ENCODE results near the gene SNRPA.

Gene SNRPA

DNA sequence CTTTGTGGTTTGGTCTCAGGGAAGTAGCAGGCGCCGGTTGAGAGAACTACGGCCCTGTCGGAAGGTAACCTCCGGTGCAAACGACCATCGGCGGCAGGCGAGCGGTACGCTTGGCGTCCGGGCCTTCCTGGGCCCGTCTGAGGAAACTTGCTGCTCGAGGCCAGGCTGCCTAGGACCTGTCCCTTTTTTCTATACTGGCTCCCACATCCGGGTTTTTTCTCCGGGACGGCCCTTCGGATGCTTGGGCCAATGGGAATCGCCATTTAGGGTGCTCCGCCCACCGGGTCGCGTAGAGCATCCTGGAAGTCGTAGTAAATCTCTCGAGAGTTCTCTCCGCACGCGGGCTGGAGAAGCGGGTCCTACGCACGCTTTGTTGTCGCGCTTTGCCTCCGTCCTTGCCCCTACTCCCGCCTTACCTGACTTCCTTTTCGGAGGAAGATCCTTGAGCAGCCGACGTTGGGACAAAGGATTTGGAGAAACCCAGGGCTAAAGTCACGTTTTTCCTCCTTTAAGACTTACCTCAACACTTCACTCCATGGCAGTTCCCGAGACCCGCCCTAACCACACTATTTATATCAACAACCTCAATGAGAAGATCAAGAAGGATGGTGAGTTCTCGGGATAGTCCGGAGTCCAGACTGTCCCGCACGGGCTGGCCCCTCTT lies at the start of gene SNRPA:
TSS of gene SNRPA (plus strand) at position 330 of the 664 bp plus-strand sequence. CDS start at position 536, 206 bp downstream.
- peak; percentile 98 for DNase-seq

DNA sequence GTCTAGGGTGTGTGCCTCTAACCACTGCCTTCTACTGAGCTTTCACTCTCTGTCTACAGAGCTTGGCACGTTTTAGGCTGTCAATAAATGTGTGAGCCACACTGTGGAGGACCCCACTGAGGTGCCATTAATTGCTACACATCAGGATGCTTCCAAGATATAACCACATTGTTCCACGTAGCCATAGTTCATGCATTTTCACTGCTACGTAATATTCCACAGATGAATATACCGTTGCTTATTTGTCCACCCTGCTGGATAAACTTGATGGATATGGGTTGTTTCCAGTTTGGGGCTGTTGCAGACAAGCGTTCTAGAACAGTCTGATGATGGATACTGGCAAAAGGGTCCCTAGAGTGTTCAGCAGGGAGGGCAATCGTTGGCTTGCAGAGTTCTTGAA lies 49.2 kb upstream of the SNRPA start:
- DNase-seq: no peak

DNA sequence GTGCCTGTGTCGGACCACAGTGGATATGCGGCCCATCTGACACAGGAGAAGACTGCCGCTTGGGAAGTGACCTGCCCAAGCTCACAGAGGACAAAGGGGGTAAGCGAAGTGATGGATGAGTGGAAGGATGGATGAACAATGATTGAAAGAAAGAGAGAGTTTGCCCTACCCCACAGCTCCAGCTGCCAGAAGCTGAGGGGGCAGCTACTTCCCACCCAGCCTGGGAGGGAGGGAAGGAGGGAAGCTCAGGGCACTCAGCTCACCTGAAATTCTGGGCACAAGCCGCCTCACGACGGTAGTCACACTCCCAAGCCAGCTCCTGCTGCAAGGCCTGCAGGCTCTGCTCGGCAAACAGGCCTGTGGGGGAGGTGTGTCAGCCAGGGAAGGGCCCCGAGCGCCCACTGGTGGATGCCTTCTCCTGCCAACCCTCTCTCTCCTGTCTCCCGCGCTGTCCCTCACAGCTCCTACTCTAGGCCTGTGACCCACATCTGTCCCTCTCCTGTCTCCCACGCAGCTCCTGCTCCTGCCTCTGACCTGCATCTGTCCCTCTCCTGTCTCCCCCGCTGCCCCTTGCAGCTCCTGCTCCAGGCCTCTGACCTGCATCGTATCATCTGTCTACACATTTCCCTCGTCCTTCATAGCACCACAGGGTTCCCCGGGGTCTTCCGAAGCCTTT lies 48.5 kb upstream of the SNRPA start:
- DNase-seq: no peak

DNA sequence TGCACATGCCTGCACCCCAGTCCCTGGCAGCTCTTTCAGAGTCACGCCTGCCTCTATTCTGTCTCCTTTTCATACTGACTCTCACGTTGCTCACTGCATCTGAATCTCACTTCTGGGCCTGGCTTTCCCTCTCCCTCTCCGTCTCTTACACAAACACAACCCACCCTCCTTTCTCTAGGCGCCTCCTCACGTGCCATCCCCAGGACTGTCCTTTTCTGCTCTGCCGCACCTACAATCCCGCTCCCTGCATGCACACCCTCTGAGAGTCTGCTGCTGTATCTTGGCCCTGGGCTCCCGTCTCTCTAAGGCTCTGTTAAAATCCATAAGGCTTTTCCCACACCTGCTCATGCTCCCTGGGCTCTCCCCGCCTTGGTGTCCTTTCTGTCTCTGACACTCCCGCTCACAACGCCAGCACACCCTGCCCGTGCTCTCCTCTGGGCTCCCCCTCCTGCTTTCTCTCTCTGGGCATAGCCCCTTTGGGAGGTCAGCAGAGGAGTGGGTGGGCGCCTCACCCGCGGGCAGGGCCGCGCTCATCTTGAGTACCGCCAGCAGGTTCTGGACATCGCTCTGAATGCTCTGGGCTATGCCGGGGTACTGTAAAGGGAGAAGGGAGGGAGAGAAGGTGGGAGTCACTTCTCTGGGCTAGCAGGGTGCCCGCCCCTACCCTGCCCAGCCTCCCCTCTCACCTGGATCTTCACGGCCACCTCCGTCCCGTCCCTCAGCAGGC lies 47.8 kb upstream of the SNRPA start:
- DNase-seq: no peak

DNA sequence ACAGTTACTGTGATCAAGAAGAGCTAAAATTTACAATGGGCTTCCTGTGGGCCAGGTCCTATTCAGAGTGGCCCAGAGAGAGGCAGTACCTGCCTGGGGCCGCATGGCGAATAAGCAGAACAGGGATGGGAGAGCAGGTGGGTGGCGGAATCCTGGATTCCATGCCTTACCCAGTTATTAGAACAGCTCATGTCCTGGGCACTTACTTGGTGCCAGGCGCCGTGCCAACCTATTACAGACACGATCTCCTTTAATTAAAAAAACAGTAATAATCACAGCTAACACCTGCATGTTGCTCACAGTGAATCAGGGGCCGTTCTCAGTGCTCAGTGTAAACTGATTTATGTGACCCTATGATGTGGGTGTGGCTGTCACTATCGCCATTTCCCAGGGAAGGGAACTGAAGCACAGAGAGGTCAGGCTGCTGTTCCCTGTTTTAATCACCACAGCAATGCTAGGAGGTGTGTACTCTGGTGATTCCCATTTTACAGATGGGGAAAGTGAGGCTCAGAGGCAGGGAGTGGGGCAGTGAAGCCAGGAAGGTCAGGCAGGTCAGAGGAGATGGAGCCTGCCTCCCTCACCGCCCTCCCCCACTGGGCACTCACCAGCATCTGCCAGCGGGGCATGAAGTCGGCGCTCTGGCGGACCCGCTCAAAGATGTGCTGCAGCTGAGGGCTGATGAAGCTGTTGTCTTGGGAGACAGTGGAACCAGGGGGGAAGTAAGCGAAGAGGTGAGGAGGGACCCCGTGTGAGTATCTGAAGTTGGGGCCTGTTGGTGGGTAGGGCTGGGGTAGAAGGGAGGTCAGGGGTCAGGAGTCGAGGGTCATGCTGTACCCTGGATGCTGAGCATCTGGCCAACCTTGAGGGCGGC lies 46.3 kb upstream of the SNRPA start:
- DNase-seq: no peak

DNA sequence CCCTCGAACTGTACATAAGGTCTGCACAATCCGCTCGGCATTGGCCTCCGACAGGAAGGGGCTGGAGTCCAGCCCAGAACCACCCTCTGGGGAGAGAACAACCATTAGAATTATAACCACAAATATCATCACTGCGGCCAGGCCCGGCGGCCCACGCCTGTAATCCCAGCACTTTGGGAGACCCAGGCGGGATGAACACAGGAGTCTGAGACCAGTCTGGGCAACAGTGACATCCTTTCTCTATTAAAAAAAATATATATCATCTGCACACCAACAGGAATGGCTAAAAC lies 45.7 kb upstream of the SNRPA start:
- no peak for DNase-seq

DNA sequence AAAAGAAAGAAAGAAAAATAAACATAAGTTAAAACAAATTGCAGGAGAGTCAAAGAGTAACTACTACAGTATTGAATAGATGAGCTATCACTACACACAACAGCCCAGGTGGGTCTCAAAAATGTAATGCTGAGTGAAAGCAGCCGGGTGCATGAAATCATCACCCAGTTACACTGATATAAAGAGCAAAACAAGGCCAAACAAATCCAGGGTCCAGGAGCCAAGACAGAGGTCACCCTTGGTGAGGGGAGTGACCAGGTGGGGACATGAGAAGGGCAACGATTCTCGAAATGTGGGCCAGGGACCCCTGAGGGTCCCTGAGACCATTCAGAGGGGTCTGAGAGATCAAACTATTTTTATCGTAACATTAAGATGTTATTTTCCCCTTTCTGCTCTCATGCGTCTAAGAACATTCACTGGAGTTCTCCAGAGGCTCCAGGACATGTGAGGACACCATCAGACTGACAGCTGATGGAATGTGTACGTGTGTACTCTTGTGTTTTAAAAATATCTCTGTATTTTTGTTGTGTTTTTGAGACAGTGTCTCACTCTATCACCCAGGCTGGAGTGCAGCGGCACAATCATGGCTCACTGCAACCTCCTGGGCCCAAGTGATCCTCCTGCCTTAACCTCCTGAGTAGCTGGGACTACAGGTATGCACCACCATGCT lies 44.9 kb upstream of the SNRPA start:
- no peak for DNase-seq

DNA sequence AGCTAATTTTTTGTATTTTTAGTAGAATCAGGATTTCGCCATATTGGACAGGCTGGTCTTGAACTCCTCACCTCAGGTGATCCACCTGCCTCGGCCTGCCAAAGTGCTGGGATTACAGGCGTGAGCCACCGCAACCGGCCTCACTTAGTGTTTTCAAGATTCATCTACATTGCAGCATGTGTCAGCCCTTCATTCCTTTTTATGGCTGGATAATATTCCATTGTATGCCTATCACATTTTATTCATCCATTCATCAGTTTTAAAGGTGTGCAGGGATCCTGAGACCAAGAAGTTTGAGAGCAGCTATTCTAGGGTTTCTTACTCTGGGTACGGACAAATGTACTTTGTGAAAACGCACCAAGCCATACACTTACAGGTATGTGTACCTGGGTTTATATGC lies 43.4 kb upstream of the SNRPA start:
- DNase-seq: no peak

DNA sequence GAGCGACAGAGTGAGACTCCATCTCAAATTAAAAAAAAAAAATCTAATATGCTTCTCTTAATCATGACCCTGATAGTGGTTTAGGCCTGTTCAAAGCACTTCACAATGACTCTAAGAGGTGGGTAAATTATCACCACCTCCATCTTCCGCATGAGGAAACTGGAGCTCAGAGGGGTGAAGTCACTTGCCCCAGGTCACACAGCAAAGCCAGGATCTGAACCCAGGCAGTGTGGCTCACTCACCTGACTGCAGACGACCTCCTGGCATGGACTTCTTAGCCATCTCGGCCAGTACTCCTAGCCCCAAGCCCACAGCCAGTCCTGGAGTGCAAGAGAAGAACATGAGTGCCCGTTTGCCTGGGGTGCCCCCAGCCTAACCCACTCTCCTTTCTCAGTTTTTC lies 41.2 kb upstream of the SNRPA start:
- no peak for DNase-seq

DNA sequence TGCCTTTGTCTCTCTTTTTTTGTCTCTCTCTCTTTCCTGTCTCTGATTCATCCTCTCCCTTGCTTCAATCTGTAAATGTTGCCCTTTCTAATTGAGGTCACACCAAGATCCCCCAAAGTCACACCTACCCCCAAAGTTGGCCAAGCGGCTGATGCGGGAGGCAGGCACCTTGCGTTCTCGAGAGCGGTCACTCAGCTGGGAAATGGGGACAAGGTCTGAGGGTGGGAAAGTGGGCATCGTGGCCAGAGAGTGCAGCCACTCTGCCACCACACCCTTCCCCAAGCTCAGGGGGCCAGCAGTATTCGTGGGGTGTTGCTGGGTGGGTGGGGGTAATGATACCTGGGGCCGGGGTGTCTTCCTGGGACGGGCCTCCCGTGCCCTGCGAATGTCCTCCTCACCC lies 37.1 kb upstream of the SNRPA start:
- DNase-seq: no peak

DNA sequence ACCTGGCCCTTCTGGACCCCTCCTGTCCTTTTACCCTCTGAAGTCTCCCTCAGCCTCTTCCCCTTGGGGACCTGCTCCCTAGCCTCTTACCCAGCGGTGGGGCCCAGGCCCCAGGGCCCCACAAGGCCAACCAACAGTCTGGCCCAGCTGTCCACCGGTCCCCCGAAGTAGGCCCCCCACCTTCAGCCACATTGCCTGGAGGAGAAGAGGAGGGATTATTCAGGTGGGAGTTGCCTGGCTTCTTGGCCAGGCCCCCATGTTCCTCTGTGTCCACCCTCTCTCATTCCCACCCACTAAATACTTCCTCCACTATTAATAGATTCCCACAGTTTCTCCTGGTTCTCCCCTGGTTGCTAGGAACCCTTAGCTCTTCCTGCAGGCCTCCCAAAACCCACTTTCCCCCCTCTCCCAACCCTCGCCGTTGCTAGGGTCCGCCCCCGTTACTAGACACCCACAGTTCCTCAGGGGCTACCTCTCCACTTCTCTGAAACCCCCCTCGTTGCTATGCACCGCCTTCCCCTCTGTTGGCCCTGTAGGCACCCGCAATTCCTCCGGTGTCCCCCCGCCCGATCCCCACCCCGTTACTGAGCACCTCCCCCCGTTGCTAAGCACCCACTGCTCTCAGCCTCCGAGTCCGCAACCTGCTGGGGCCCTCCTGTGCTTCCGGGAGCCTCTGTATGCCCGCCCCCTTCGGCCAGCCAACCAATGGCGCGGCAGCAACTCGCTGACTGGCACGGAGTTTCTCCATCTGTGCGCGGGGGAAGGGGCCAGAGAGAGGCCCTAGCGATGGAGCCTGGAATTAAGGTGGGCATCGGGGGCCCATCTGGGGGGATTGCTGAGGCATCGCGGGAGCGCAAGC lies 36.3 kb upstream of the SNRPA start:
- DNase-seq: peak; percentile 97

DNA sequence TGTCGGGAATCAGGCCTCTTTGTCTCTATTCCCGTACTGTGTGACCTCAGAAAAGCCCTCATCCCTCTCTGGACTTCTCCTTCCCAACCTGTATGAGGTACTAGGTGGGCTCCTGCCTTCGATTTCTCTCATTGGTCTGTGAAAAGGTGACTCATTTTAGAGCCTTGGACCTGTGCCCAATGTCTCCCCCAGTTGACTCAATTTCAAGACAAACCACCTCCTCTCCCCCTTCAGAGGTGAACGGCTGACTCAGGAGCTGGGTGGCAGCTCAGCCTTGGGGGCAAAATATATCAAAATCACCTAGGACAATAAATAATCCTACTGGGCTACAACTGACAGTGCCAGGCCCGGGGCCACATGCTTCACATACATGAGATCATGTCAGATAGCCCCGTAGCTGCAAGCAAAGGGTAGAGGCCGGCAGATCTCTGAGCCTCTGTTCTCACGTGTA lies 34.9 kb upstream of the SNRPA start:
- peak; percentile 72 for DNase-seq

DNA sequence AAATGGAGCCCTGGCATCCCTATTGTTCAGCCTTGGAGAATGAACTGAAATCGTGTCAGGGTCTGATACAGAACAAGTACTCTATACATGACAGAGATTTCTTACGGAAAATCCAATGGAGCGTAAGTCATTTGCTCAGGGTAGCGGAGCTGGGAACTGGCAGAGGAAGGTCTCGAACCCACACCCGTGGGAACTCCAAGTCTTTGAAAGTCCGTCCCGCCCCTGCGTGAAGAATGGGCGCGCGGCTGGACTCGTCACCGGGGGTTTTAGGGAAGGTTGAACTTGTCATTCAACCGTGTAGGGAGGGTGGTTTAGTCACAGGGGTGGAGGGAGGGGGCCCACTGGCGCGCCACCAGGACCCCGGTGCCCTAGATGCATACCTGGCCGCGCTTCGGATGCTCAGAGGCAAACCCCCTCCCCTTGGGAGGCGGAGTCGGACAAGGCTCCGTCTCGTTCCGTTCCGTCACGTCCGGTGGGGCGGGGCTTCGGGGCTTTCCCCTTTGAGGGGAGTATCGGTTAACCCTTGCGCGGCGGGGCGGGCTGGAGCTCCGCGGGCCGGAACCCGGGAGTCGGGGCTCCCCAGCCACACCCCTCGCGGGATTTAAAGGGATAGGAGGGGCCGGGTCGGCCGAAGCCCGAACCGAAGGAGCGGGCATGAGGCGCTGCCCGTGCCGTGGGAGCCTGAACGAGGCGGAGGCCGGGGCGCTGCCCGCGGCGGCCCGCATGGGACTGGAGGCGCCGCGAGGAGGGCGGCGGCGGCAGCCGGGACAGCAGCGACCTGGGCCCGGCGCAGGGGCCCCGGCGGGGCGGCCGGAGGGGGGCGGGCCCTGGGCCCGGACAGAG lies 34.3 kb upstream of the SNRPA start, which contains the start of the genes COQ8B and ITPKC:
TSS of gene COQ8B (minus strand) at position 405 of the 843 bp plus-strand sequence. CDS start 2,254 bp downstream, outside the sequence.
TSS of gene ITPKC (plus strand) at position 631 of the 843 bp plus-strand sequence. CDS start at position 655, 24 bp downstream.
- peak; percentile 100 for DNase-seq

DNA sequence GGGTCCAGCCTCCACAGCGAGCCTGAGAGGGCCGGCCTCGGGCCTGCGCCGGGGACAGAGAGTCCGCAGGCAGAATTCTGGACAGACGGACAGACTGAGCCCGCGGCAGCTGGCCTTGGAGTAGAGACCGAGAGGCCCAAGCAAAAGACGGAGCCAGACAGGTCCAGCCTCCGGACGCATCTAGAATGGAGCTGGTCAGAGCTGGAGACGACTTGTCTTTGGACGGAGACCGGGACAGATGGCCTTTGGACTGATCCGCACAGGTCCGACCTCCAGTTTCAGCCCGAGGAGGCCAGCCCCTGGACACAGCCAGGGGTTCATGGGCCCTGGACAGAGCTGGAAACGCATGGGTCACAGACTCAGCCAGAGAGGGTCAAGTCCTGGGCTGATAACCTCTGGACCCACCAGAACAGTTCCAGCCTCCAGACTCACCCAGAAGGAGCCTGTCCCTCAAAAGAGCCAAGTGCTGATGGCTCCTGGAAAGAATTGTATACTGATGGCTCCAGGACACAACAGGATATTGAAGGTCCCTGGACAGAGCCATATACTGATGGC lies 33.6 kb upstream of the SNRPA start:
- DNase-seq: no peak

DNA sequence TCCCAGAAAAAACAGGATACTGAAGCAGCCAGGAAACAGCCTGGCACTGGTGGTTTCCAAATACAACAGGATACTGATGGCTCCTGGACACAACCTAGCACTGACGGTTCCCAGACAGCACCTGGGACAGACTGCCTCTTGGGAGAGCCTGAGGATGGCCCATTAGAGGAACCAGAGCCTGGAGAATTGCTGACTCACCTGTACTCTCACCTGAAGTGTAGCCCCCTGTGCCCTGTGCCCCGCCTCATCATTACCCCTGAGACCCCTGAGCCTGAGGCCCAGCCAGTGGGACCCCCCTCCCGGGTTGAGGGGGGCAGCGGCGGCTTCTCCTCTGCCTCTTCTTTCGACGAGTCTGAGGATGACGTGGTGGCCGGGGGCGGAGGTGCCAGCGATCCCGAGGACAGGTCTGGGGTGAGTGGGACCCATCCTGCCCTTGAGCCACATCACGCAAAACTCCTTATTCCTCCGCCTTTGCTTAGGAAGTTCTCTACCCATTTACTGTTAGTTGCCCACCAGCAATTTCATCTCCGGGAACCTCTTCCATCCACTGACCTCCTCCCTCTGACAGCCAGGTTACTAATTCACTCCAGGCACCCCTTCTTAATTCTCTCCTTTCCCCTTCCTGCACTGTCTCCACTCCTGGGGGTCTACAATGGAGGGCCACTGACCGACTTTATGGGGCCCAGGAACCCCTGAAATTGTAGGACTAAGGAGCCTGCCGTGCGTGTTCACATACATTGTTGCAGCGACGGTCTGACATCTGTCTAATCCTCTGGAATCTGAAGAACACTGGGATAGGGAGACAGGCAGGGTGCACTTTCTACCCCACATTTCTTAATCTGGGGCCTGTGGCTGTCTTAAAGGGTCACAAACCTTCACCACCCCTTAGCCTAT lies 32.9 kb upstream of the SNRPA start:
- no peak for DNase-seq

DNA sequence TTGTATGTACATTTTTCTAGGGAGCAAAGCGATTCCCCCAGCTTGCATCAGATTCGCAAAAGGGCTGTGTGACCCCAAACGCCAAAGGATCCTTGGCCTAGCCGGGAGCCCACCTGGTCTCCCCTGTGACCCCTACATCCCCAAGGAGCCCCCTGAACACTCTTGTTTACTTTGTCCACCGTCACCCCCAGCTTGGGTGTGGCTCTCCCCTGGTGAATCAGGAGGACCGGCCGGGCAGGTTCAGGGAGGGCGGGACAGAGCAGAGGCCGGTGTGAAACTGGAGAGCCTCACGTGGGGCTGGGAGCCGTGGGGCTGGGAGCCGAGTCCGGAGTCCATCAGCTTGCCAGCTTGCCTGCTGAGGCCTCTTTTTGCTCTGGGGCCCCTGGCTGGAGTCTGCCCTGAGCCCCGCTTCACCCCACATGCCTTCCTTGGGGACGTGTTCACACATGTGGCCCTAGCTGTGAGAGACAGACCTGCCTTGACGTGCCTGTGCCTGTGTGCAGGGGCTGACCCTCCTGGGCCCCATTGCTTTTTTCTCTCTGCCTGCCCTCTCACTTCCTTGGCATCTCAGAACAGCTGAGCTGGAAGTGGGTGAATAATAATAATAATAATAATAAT lies 32.1 kb upstream of the SNRPA start:
- no peak for DNase-seq

DNA sequence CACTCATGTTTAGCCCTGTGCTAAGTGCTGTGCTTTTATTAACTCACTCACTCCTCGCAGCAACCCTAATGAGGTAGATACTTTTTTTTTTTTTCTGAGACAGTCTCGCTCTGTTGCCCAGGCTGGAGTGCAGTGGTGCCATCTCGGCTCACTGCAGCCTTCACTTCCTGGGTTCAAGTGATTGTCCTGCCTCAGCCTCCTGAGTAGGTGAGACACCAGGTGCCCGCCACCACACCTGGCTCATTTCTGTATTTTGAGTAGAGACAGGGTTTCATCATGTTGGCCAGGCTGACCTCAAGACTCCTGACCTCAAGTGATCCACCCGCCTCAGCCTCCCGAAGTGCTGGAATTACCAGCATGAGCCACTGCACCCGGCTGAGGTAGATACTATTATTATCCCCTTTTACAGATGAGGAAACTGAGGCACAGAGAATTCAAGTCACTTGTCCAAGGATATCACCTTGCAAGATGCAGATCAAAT lies 31.5 kb upstream of the SNRPA start:
- no peak for DNase-seq

DNA sequence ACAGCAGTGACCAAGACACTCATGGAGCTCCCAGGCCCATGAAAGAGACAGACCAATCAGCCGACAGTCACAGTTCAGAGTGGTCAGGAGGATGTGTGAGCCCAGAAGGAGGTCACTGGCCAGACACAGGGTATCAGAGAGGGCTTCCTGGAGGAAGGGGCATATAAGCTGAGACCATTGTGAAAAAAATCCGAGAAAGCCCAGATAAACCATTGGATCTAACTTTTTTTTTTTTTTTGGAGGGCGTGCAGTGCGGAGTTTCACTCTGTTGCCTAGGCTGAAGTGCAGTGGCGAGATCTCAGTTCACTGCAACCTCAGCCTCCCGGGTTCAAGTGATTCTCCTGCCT lies 29.9 kb upstream of the SNRPA start:
- no peak for DNase-seq

Data from activated CD4-positive, alpha-beta T cell treated with anti-CD3 and anti-CD28 coated beads, Interleukin-2, Interleukin-6, amounts not matched to agents 100 ng/mL and 50 ng/mL, durations not matched to agents 16 hours and 8 hours (primary cell).